ENCODE measurements around the gene CRHR1.

Gene CRHR1

GRCh38 chr17:45757431-45758218 is 26.5 kb upstream of the CRHR1 start:
- no peaks in the 10 kb centered on the region for H4K20me1 ChIP-seq (ENCODE audit: insufficient read depth, low read length)
- no peak for TF ChIP-seq EZH2 (IDR thresholded peaks at IDR 0.05; ENCODE audit: borderline replicate concordance, low read depth, low read length, severe bottlenecking)
- TF ChIP-seq CTCF (IDR thresholded peaks at IDR 0.05; ENCODE audit: borderline replicate concordance, extremely low read depth, low read length, poor library complexity, severe bottlenecking): no peak
- no peaks in the 10 kb centered on the region for H3K9me3 ChIP-seq (ENCODE audit: insufficient read depth, low read length, severe bottlenecking)
- no peak overlapping the region for H3K27ac ChIP-seq (ENCODE audit: low read length)
- no peak overlapping the region for H3K4me3 ChIP-seq (ENCODE audit: low read depth in 1 of 2, low read length in 2 of 2)
- H3K4me1 ChIP-seq (ENCODE audit: insufficient read depth, low read length): no peaks in the 10 kb centered on the region
- ATAC-seq (ENCODE audit: insufficient read depth, low read depth): no peak
- H3K4me2 ChIP-seq (ENCODE audit: insufficient read depth, low read length): no peak overlapping the region
- no peak overlapping the region for H3K9ac ChIP-seq (ENCODE audit: low read depth, low read length)
- no peaks in the 10 kb centered on the region for H3K79me2 ChIP-seq (ENCODE audit: insufficient read depth, low read length)
- peaks cover 5% of the 10 kb centered on the region for H3K27me3 ChIP-seq (ENCODE audit: insufficient read depth, low read length, poor library complexity)
- DNase-seq: no peak
- no peaks in the 10 kb centered on the region for H3K36me3 ChIP-seq (ENCODE audit: insufficient read depth, low read length)
- no peak overlapping the region for H2AFZ ChIP-seq (ENCODE audit: low read depth, low read length)

GRCh38 chr17:45758544-45758943 is 25.6 kb upstream of the CRHR1 start:
- DNase-seq: no peak
- Histone ChIP-seq H3K27ac (ENCODE audit: low read length) (no peak overlapping the region), H3K79me2 (ENCODE audit: insufficient read depth, low read length) (no peaks in the 10 kb centered on the region), H3K4me1 (ENCODE audit: insufficient read depth, low read length) (no peaks in the 10 kb centered on the region), H3K9me3 (ENCODE audit: insufficient read depth, low read length, severe bottlenecking) (no peaks in the 10 kb centered on the region), H3K4me2 (ENCODE audit: insufficient read depth, low read length) (no peak overlapping the region), H2AFZ (ENCODE audit: low read depth, low read length) (no peak overlapping the region), H3K9ac (ENCODE audit: low read depth, low read length) (no peak overlapping the region), H3K27me3 (ENCODE audit: insufficient read depth, low read length, poor library complexity) (peaks cover 11% of the 10 kb centered on the region), H3K36me3 (ENCODE audit: insufficient read depth, low read length) (no peaks in the 10 kb centered on the region), H4K20me1 (ENCODE audit: insufficient read depth, low read length) (peaks cover under 1% of the 10 kb centered on the region; the same call in 1 of the 2 replicates), H3K4me3 (ENCODE audit: low read depth in 1 of 2, low read length in 2 of 2) (no peak overlapping the region)
- no peak for ATAC-seq (ENCODE audit: insufficient read depth, low read depth)
- no peak for TF ChIP-seq CTCF (IDR thresholded peaks at IDR 0.05; ENCODE audit: borderline replicate concordance, extremely low read depth, low read length, poor library complexity, severe bottlenecking)

- ATAC-seq (ENCODE audit: insufficient read depth, low read depth): no peak
- H3K27ac ChIP-seq (ENCODE audit: low read length): no peak overlapping the region
- H3K27me3 ChIP-seq (ENCODE audit: insufficient read depth, low read length, poor library complexity): peaks cover 15% of the 10 kb centered on the region
- H2AFZ ChIP-seq (ENCODE audit: low read depth, low read length): no peak overlapping the region
- no peaks in the 10 kb centered on the region for H3K79me2 ChIP-seq (ENCODE audit: insufficient read depth, low read length)
- no peaks in the 10 kb centered on the region for H3K4me1 ChIP-seq (ENCODE audit: insufficient read depth, low read length)
- no peak overlapping the region for H3K4me2 ChIP-seq (ENCODE audit: insufficient read depth, low read length)
- H3K9ac ChIP-seq (ENCODE audit: low read depth, low read length): no peak overlapping the region
- DNase-seq: no peak
- no peak overlapping the region for H3K4me3 ChIP-seq (ENCODE audit: low read depth in 1 of 2, low read length in 2 of 2)
- H3K9me3 ChIP-seq (ENCODE audit: insufficient read depth, low read length, severe bottlenecking): no peaks in the 10 kb centered on the region
- no peaks in the 10 kb centered on the region for H3K36me3 ChIP-seq (ENCODE audit: insufficient read depth, low read length)
- H4K20me1 ChIP-seq (ENCODE audit: insufficient read depth, low read length): peaks cover 2% of the 10 kb centered on the region; the same call in 1 of the 2 replicates
- TF ChIP-seq EZH2 (IDR thresholded peaks at IDR 0.05; ENCODE audit: borderline replicate concordance, low read depth, low read length, severe bottlenecking): no peak
- no peak for TF ChIP-seq CTCF (IDR thresholded peaks at IDR 0.05; ENCODE audit: borderline replicate concordance, extremely low read depth, low read length, poor library complexity, severe bottlenecking)
These were observed 24.4 kb upstream of the CRHR1 start for GRCh38 chr17:45759761-45760160.
